Measurements from ENCODE around the gene C1RL.
A peak's percentile ranks its signal among the peaks of the same experiment; 100 is the strongest.

C1RL gene

GRCh38 chr12:7101047-7101693, 7.8 kb downstream of the C1RL start:
- Mint-ChIP-seq H3K36me3 (peaks cover 26% of the 10 kb centered on the region), H3K27ac (no peak overlapping the region)

GRCh38 chr12:7100239-7100638, 8.8 kb downstream of the C1RL start:
- no peaks in the 10 kb centered on the region for H3K9me3 Mint-ChIP-seq
- DNase-seq (ENCODE audit: low spot score in 2 of 2): no peak
- peaks cover 19% of the 10 kb centered on the region for H3K36me3 Mint-ChIP-seq
- peaks cover 8% of the 10 kb centered on the region for H3K4me1 Mint-ChIP-seq
- no peaks in the 10 kb centered on the region for H3K27me3 Mint-ChIP-seq
- H3K27ac Mint-ChIP-seq: no peak overlapping the region
- no peak overlapping the region for H3K4me3 Mint-ChIP-seq
- ATAC-seq (ENCODE audit: low read depth): no peak

More at GRCh38 chr12:7101047-7101693, 7.8 kb downstream of the C1RL start:
- no peaks in the 10 kb centered on the region for H3K27me3 Mint-ChIP-seq
- H3K9me3 Mint-ChIP-seq: peaks cover 3% of the 10 kb centered on the region
- ATAC-seq (ENCODE audit: low read depth): no peak
- no peak for DNase-seq (ENCODE audit: low spot score in 2 of 2)
- H3K4me1 Mint-ChIP-seq: peaks cover 8% of the 10 kb centered on the region
- H3K4me3 Mint-ChIP-seq: no peak overlapping the region

GRCh38 chr12:7099290-7099996, 9.6 kb downstream of the C1RL start:
- no peak for DNase-seq (ENCODE audit: low spot score in 2 of 2)
- H3K27me3 Mint-ChIP-seq: no peaks in the 10 kb centered on the region
- H3K36me3 Mint-ChIP-seq: peaks cover 19% of the 10 kb centered on the region
- ATAC-seq (ENCODE audit: low read depth): no peak
- peaks cover 8% of the 10 kb centered on the region for H3K4me1 Mint-ChIP-seq
- H3K9me3 Mint-ChIP-seq: no peaks in the 10 kb centered on the region
- H3K4me3 Mint-ChIP-seq: no peak overlapping the region
- no peak overlapping the region for H3K27ac Mint-ChIP-seq

GRCh38 chr12:7096979-7097378, 12.0 kb downstream of the C1RL start:
- Mint-ChIP-seq H3K27ac (no peak overlapping the region), H3K4me3 (no peak overlapping the region), H3K27me3 (no peaks in the 10 kb centered on the region), H3K9me3 (no peaks in the 10 kb centered on the region), H3K4me1 (peaks cover 6% of the 10 kb centered on the region), H3K36me3 (peaks cover 7% of the 10 kb centered on the region)
- ATAC-seq (ENCODE audit: low read depth) (no peak), DNase-seq (ENCODE audit: low spot score in 2 of 2) (no peak)

DNA sequence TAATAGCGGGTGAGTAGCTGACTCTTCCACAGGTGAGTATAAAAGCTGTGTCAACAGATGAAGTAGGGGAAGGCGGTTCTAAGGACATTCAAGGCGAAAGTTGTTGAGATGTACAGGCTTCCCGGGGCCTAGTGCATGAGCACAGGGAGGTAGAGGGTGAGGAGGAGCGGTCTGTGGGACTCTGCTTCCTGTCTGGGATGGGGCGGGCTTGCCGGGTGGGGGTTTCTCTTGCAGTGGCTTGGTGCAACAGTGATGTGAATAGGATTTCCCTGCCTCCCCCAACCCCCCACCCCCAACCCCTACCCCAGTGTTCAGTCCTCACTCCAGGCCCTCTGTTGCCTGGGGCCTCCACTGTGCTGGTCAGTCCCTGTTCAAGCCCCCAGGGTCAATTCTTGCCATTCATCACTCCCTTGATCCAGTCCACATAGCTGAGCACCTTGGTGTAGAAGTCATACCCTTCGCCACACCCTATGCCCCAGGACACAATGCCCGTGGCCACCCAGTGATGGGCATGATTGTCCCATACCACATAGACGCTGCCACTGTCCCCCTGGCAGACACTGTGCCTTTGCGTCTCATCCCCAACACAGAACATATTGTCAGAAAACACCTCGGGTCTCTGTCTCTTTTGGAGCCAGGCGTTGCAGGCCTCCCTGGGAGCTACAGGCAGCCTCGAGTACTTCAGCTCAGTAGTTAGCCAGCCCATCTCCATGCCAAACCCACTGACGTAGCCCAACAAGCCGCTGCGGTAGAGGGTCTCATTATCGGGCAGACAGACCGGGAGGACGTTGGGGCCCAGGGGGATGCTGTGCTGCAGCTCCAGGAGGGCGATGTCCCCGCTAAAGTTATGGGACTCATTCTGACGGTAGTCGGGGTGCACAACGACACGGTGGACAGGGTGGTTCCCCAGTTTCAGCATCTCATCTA, 12.7 kb downstream of the C1RL start:
- H3K27ac Mint-ChIP-seq: no peak overlapping the region
- DNase-seq (ENCODE audit: low spot score in 2 of 2) (no peak), ATAC-seq (ENCODE audit: low read depth) (no peak)
- no peak overlapping the region for H3K4me3 Mint-ChIP-seq
- peaks cover 7% of the 10 kb centered on the region for H3K4me1 Mint-ChIP-seq
- H3K9me3 Mint-ChIP-seq: no peaks in the 10 kb centered on the region
- peaks cover 7% of the 10 kb centered on the region for H3K36me3 Mint-ChIP-seq
- no peaks in the 10 kb centered on the region for H3K27me3 Mint-ChIP-seq

- no peak overlapping the region for H3K4me3 Mint-ChIP-seq
- H3K36me3 Mint-ChIP-seq: no peaks in the 10 kb centered on the region
- no peaks in the 10 kb centered on the region for H3K9me3 Mint-ChIP-seq
- ATAC-seq (ENCODE audit: low read depth) (no peak), DNase-seq (ENCODE audit: low spot score in 2 of 2) (no peak)
- H3K27me3 Mint-ChIP-seq: peaks cover 5% of the 10 kb centered on the region
- H3K4me1 Mint-ChIP-seq: peaks cover 5% of the 10 kb centered on the region
- H3K27ac Mint-ChIP-seq: no peak overlapping the region
These were observed 15.1 kb downstream of the C1RL start for GRCh38 chr12:7093892-7094291.

- ATAC-seq (ENCODE audit: low read depth) (no peak), DNase-seq (ENCODE audit: low spot score in 2 of 2) (no peak)
- H3K27ac Mint-ChIP-seq: no peak overlapping the region
- H3K36me3 Mint-ChIP-seq: no peaks in the 10 kb centered on the region
- H3K4me1 Mint-ChIP-seq: peaks cover 5% of the 10 kb centered on the region
- no peaks in the 10 kb centered on the region for H3K9me3 Mint-ChIP-seq
- H3K27me3 Mint-ChIP-seq: peaks cover 5% of the 10 kb centered on the region
- H3K4me3 Mint-ChIP-seq: no peak overlapping the region
These were observed 15.5 kb downstream of the C1RL start for GRCh38 chr12:7093486-7093885.

- peaks cover 5% of the 10 kb centered on the region for H3K4me1 Mint-ChIP-seq
- no peaks in the 10 kb centered on the region for H3K9me3 Mint-ChIP-seq
- peaks cover 5% of the 10 kb centered on the region for H3K27me3 Mint-ChIP-seq
- peak overlapping the region; percentile 88 for H3K4me3 Mint-ChIP-seq
- DNase-seq (ENCODE audit: low spot score in 2 of 2) (no peak), ATAC-seq (ENCODE audit: low read depth) (no peak)
- H3K36me3 Mint-ChIP-seq: no peaks in the 10 kb centered on the region
- no peak overlapping the region for H3K27ac Mint-ChIP-seq
These were observed 16.0 kb downstream of the C1RL start for GRCh38 chr12:7092986-7093460.

DNA sequence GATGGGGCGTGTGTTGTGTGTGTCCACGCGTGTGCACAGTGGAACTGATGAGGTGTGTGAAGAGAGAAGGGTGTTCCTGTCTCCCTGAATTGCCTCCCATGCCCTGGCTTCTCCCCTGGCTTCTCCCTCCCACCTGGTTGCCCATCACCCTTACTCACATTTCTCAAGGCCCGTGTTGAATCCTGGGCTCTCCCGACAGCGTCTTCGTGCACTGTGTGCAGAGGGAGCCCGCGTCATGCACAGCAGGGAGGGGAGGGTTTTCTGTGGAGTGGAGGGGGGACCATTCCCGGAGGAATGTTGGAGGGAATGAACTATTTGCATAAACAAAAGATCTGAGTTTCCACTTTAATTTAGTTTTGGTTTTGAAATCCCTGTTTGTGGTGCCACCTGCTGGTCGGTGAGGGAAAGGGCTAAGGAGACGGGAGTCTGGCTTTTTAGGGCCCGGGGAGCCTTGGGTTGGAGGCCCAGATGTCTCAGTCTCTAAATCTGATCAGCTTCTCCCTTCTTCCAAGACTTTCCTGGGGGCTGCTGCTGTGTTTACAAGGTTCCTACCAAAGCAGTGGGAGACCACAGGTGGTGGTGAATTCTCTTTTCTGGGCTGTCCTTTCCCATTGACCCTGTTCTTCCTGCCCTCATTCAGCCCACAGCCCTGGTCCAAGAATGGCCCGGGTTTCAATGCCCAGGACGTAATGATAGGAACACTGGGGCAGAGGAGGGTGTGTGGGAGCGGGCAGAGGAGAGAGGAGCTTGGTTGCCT, 16.6 kb downstream of the C1RL start, which contains the start of gene C1R:
Gene C1R, minus strand, starts transcription at position 217 of the 757 bp plus-strand sequence. Its CDS starts 57 bp downstream, at position 160.
- peak; percentile 58 for ATAC-seq (ENCODE audit: low read depth)

GRCh38 chr12:7091660-7092228, 17.3 kb downstream of the C1RL start:
- H3K4me1 Mint-ChIP-seq: peaks cover 5% of the 10 kb centered on the region
- no peaks in the 10 kb centered on the region for H3K36me3 Mint-ChIP-seq
- DNase-seq (ENCODE audit: low spot score in 2 of 2) (no peak), ATAC-seq (ENCODE audit: low read depth) (no peak)
- H3K27me3 Mint-ChIP-seq: peaks cover 5% of the 10 kb centered on the region
- no peak overlapping the region for H3K27ac Mint-ChIP-seq
- H3K9me3 Mint-ChIP-seq: no peaks in the 10 kb centered on the region
- peak overlapping the region; percentile 88 for H3K4me3 Mint-ChIP-seq

More for the DNA sequence above, 16.6 kb downstream of the C1RL start, which contains the start of gene C1R:
- H3K27me3 Mint-ChIP-seq: peaks cover 5% of the 10 kb centered on the region
- no peaks in the 10 kb centered on the region for H3K9me3 Mint-ChIP-seq
- peak; percentile 50 to 58 for DNase-seq (ENCODE audit: low spot score in 2 of 2)
- peaks cover 5% of the 10 kb centered on the region for H3K4me1 Mint-ChIP-seq
- peak within 1 kb of the TSS; percentile 88 for H3K4me3 Mint-ChIP-seq
- H3K36me3 Mint-ChIP-seq: no peaks in the 10 kb centered on the region
- no peak within 1 kb of the TSS for H3K27ac Mint-ChIP-seq

GRCh38 chr12:7091171-7091570, 17.8 kb downstream of the C1RL start:
- Mint-ChIP-seq H3K4me3 (peak overlapping the region; percentile 64), H3K27ac (no peak overlapping the region), H3K4me1 (peaks cover 5% of the 10 kb centered on the region), H3K27me3 (peaks cover 5% of the 10 kb centered on the region), H3K36me3 (no peaks in the 10 kb centered on the region), H3K9me3 (no peaks in the 10 kb centered on the region)
- DNase-seq (ENCODE audit: low spot score in 2 of 2) (no peak), ATAC-seq (ENCODE audit: low read depth) (no peak)

- H3K36me3 Mint-ChIP-seq: no peaks in the 10 kb centered on the region
- no peak for ATAC-seq (ENCODE audit: low read depth)
- peaks cover 5% of the 10 kb centered on the region for H3K4me1 Mint-ChIP-seq
- no peak overlapping the region for H3K4me3 Mint-ChIP-seq
- H3K27ac Mint-ChIP-seq: no peak overlapping the region
- no peak for DNase-seq (ENCODE audit: low spot score in 2 of 2)
- peaks cover 5% of the 10 kb centered on the region for H3K27me3 Mint-ChIP-seq
- no peaks in the 10 kb centered on the region for H3K9me3 Mint-ChIP-seq
These were observed 18.6 kb downstream of the C1RL start for GRCh38 chr12:7090222-7090998.
